GM12892 (cell line): ENCODE data around the gene PDGFA.

Experiments used
- POLR2A ChIP-seq: IDR thresholded peaks from 2 replicates; pipeline ENCODE4 v1.6.1; 2011; ENCODE audit warnings: low read depth, low read length, control low read depth
- POLR2AphosphoS5 ChIP-seq: IDR thresholded peaks from 2 replicates; pipeline ENCODE4 v1.6.1; 2011; ENCODE audit warnings: low read depth, low read length, control low read depth
- TAF1 ChIP-seq: IDR thresholded peaks from 2 replicates; pipeline ENCODE4 v1.6.1; 2011; ENCODE audit warnings: low read depth, mild to moderate bottlenecking, control low read depth, low read length, borderline replicate concordance

DNA sequence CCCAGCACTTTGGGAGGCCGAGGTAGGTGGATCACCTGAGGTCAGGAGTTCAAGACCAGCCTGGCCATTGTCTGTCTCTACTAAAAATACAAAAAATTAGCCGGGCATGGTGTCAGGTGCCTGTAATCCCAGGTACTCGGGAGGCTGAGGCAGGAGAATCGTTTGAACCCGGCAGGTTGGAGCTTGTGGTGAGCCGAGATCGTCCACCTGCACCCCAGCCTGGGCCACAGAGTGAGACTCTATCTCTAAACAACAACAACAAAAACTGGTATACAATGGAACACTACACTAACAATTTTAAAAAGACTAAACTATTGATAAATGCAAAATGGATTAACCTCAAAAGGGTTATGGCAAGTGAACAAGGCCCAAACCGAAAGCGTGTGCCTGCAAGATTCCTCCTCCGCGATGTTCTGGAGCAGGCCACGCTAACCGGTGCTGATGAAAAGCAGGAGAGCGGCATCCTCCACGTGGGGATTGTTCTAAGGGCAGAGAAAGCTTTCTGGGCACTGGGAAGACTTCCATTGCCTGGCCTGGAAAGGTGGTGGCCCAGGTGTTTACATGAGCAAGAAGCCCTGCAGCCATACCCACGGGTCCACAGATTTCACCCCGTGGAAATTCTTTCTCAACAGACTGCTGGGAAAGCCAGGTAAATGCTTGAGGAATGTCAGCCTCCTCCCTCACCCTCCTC lies 53.8 kb downstream of the PDGFA start:
- TF ChIP-seq POLR2A (no peak), POLR2AphosphoS5 (no peak), TAF1 (no peak)
